M059J (cell line): ENCODE results near the gene RBM33. TPM values are rescaled to one million over a fixed set of nuclear protein-coding genes. Genes with fewer than 3 reads are reported as not detected.

ENCODE experiments used
- DNase-seq: peaks from one replicate; pipeline ENCODE4 v3.0.0-alpha.2; 2012; ENCODE audit warnings: low read depth
- total RNA-seq: library from RNA; depleted of rRNA; stranded (reverse); fragments of >200 nt; shearing (Covaris generic); gene quantifications from 2 replicates; pipeline ENCODE4 v1.2.3, GENCODE V29; 2014

Gene RBM33
- total RNA-seq, 1 experiment from 2014 or later, result 15.5 TPM

GRCh38 chr7:155629171-155629570 is 15.3 kb upstream of the RBM33 start:
- no peak for DNase-seq

GRCh38 chr7:155631155-155631554 is 13.3 kb upstream of the RBM33 start:
- no peak for DNase-seq

DNA sequence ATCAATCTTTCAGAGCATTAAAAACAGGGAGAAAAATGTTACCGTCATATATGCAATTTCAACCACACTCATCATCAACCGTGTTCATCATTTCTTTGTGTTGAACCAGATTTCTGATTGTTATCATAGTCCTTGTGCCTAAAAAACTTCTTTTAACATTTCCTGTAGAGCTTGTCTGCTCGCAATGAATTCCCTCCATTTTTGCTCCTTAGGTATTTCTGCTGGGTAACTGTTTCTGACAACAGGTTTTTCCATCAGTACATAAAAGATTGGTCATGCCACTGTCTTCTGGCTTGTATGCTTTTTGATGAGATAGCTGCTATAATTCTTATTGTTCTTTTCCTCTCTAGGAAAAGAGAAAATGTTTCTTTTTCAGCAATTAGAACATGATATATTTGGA is 8.6 kb upstream of the RBM33 start:
- no peak for DNase-seq

DNA sequence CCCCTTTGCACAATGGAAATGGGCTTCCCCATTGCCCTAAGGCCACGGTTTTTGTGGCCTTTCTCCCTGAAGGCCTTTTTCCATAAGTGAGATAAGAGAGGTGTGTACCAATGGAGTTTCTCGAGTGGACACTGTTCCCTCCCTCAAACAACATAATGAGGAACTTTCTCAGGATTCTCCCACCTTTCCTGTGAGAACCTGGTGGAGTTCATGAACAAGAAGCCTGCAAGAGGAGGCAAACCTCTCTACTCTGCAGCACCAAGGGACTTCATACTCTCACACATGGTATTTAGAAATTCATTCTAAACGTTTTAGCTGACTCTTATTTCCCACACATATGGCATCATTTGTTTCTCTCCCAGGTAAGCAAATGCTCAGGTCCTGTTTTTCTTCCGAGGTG is 7.3 kb upstream of the RBM33 start:
- DNase-seq, result no peak

- DNase-seq, result no peak
These were observed 6.1 kb upstream of the RBM33 start for GRCh38 chr7:155638366-155638765.

DNA sequence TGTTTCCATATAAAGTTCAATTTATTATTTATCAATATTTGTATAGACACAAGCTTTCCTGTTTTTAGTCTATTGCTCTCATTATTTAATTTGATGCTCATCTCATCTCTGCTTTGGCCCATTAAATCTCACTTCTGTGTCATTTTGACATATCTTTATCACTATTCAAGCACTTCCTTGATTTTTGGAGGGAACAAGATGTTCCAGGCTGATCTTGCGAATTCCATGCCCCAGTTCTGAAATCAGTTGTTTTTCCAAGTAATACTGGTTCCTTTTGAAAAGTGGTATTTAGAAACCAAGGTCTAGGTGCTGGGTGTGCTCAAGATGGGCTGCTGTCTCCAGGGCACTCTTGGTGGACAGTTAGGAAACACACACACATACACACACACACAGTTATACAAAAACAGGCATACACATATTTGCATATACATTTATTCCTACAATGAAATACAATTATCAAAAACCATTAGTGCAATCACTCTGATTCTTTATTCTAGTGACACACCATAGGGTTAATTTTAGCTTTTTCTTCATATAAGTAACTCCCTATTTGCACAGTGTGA is 4.4 kb upstream of the RBM33 start:
- DNase-seq, result no peak

DNA sequence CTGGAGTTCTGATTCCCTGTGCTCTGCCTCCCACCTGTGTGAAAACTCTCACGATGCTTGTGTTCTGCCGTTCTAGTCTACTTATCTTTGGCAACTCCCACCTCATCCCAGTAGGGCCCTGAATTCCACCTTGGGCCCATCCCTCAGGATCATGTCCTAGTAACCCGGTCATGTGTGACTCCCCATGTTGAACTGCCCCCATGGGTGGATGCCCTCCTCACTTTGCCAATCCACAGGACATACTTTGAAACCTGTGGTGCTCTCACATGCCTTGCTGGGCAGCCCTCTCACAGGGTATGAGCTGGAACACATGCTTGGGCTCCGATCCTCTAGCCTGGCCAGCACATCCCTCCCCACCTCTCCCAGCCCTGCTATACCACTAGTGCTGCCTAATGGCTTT is 3.8 kb upstream of the RBM33 start:
- no peak for DNase-seq

DNA sequence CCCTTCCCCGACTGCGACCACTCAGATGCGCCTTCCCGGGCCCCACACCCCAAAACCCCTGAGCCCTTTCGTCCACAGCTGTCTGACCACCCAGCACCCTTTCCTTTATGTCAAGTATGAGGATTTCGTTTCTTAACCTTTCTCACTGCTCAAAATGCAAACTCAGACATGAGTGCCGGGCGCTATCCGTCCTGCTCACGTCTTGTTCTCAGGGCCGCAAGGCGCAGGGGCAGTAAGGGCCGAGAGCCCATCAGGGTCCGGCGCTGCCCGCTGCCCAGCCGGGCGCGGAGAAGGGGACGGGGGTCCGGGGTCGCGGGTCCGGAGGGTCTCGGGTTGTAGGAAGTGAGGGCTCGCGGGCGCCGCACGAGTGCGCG is 670 bp upstream of the RBM33 start:
- DNase-seq, result no peak

GRCh38 chr7:155644971-155645509 is 579 bp downstream of the RBM33 start:
- peak; percentile 48 for DNase-seq

DNA sequence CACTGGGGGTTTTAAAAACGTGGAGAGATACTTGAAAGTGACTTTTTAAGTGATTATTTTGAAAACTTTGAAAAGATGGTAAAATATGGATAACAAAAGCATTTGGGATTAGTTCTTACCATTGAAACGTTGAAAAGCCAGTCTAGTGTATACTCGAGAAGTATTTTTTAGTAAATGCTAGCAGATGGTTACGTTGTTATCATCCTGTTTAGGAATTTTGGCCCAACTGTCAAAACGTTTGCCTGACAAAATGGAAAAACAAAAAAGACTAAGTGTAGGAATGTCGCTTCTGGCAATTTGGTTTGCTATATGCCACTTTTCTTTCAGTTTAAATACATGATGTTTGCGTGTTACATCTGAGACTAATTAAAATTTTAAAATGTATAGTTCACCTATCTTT is 1.2 kb downstream of the RBM33 start:
- no peak for DNase-seq

GRCh38 chr7:155646669-155647068 is 2.2 kb downstream of the RBM33 start:
- no peak for DNase-seq

DNA sequence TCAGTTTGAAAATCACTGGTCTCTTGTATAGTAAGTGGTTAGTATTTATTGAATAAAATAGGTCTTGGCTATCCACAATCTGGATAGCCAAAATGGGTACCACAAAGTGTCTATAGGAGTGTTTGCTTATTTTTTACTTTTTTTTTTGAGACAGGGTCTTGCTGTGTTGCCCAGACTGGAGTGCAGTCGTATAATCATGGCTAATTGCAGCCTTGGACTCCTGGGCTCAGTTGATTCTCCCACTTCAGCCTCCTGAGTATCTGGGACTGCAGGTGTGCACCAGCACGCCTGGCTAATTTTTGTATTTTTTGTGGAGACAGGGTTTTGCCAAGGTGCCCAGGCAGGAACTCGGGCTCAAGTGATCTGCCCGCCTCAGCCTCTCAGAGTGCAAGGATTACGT is 2.8 kb downstream of the RBM33 start:
- DNase-seq, result no peak

DNA sequence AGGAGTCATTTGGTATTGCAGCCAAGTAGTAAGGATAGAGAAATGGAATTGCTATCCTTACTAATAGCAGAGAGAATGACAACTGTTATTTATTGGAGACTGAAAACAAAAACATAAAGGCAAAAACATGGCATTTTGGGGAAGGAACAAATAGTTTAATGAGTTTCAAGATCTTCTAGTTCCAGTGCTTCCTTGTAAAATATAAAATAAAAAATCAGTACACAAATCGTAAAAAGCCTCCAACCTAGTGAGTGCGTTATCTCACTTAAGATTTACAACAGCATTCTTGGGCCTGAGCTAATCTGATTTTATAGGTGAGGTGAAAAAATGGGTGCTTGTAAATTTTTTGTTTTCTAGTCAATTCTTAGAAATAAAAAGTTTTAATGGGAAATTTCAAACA is 3.3 kb downstream of the RBM33 start:
- DNase-seq, result no peak

DNA sequence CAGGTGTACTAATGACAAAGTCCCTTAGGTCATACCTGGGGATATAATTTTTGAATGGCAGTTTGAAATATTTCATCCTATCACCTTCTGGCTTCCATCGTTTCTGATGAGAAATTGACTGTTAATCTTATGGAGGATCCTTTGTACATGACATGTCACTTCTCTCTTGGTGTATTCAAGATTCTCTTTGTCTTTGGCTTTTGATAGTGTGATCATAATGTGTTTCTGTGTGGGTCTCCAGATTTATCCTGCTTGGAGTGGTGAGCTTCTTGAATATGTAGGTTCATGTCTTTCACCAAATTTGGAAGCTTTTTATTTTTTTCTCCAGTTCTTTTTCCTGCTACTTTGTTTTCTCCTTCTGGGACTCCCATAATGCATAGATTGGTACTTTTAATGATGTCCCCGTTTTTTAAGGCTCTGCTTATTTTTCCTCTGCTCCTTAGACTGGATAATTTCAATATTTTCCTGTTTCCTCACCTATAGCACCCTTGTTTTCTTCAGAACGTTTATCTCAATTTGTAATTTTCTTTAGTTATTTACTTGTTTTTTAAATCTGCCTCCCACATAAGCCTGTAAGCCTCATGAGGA is 4.4 kb downstream of the RBM33 start:
- DNase-seq, result no peak

DNA sequence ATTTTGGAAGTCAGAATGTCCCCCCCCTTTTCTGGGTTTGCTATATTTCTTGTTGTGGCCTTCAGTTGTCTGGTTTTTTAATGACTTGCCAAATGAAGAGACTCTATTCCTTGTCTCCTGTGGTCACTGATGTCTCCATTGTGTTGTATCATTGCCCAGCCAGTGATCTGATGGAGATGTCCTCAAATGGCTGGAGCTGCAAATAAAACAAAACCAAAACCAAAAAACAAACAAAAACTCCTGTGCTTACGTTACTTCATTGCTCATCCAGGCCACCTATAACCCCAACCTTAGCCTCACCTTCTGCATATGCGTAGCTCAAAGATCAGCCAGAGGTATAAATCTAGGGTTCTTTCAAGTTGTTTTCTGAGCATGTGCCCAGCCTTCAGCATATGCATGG is 5.1 kb downstream of the RBM33 start:
- DNase-seq, result no peak

DNA sequence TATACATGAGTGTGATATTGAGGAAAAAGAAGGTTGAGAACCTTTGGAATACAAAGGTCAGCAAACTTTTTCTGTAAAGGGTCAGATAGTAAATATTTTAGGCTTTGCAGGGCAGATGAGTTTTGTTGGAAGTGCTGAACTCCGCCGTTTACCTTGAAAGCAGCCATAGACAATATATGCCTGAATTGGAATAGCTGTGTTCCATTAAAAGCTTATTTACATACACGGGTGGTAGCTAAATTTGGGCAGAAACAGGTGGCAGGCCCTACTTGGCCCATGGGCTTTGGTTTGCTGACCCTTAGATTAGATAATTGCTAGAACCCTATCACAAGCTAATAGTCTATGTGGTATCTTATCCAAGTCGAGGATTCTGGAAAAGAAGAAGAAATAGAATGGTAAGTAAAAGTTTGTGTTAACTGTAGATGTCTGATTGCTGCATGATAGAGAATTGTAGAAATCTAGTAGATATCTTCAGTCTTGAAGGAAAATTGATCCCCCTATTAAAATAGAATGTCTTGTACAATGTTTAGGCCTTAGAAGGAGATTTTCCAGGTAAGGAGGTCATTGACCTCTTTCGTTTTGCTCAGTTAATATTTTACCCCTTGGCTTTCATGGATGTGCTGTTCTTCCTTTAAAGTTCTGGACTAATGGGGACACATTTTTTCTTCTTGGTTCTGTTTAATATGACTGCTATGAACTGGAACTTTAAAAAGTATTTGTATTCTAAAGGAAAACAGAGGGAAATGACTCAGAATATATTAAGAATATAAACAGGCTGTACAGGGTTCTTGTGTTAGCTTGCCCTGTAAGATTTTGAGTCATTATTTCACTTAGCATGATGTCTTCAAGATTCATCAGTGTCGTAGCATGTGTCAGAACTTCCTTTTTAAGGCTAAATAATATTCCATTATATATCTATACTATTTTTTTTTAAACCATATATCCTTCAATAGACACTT is 8.0 kb downstream of the RBM33 start:
- DNase-seq, result peak; percentile 31

GRCh38 chr7:155653803-155654202 is 9.3 kb downstream of the RBM33 start:
- no peak for DNase-seq

GRCh38 chr7:155656891-155657290 is 12.4 kb downstream of the RBM33 start:
- no peak for DNase-seq

GRCh38 chr7:155660059-155660757 is 15.7 kb downstream of the RBM33 start:
- peak; percentile 40 for DNase-seq

DNA sequence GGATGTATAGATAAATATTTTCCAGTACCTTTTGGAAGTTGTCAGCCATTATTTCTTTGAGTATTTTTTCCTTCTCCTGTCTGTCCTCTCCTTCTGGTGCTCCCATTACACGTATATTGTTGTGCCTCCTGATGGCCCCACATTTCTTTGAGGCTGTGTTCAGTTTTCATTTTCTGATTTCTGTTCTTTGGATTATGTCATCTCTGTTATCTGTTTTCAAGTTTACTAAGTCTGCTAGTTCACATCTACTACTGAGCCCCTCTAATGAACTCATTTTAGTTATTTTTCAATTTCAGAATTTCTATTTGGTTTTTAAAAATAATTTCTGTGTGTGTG is 16.3 kb downstream of the RBM33 start:
- DNase-seq, result no peak

GRCh38 chr7:155662343-155663043 is 18.0 kb downstream of the RBM33 start:
- DNase-seq, result no peak

- DNase-seq, result no peak
These were observed 19.5 kb downstream of the RBM33 start for GRCh38 chr7:155663937-155664336.
